ENCODE data around the gene PCK2. TPM values are rescaled to one million over a fixed set of nuclear protein-coding genes. Genes with fewer than 3 reads are reported as not detected.
A peak's percentile ranks its signal among the peaks of the same experiment; 100 is the strongest.

PCK2 gene
- total RNA-seq, 1 donor, result 13.0 TPM

DNA sequence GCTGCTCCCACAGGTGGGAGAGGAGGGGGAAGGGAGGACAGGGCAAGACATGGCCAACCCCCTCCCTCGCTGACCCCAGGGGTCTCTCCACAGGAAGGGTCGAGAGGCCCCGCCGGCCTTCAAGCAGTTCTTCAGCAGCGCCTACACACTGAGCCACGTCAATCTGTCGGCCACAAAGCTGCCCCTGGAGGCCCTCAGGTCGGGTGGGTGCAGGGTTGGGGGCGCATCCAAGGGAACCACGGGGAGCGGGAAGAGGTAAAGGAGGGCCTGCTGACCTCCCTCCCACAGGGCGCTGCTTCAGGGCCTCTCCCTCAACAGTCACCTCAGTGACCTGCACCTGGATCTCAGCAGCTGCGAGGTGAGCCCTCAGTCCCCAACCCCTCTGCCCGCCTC, 36.2 kb upstream of the PCK2 start:
- no peak for DNase-seq (ENCODE audit: low read depth)

DNA sequence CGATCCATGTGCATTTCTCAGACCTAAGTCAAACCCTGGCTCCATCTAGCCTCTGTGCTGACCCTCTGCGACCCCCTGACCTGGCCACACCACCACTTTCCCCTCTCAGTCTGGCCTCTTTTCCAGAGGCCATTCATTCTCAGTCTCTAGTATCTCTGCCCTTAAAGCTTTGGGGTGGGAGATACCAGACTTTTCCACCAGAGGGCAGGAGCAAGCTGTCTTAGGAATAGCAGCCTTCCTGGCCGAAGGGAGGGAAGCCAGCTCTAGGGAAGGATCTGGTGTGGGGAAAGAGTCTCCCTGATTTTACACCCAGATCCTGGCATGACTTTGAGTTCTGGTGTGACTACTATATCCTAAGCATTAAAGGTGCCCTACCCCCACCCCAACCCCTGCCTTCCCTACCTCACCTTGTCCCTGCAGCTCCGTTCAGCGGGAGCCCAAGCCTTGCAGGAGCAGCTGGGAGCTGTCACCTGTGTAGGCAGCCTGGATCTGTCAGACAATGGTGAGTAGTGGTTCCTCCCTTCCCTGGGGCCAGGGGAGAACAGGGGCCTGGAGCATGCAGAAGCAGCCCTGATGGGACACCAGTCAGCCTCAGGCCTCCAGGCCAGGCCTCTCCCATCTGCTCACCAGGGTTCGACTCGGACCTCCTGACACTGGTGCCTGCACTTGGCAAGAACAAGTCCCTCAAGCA, 35.7 kb upstream of the PCK2 start:
- no peak overlapping the region for H3K4me3 ChIP-seq (ENCODE audit: low read depth, low read length)
- peak; percentile 68 for DNase-seq (ENCODE audit: low read depth)
- TF ChIP-seq, protein P1, sequence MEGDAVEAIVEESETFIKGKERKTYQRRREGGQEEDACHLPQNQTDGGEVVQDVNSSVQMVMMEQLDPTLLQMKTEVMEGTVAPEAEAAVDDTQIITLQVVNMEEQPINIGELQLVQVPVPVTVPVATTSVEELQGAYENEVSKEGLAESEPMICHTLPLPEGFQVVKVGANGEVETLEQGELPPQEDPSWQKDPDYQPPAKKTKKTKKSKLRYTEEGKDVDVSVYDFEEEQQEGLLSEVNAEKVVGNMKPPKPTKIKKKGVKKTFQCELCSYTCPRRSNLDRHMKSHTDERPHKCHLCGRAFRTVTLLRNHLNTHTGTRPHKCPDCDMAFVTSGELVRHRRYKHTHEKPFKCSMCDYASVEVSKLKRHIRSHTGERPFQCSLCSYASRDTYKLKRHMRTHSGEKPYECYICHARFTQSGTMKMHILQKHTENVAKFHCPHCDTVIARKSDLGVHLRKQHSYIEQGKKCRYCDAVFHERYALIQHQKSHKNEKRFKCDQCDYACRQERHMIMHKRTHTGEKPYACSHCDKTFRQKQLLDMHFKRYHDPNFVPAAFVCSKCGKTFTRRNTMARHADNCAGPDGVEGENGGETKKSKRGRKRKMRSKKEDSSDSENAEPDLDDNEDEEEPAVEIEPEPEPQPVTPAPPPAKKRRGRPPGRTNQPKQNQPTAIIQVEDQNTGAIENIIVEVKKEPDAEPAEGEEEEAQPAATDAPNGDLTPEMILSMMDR (IDR thresholded peaks at IDR 0.05; ENCODE audit: insufficient read depth, low read depth, low read length), result peak; percentile 84

More for the DNA sequence above, 36.2 kb upstream of the PCK2 start:
- H3K4me3 ChIP-seq (ENCODE audit: low read depth, low read length), result no peak overlapping the region
- TF ChIP-seq, protein P1 (IDR thresholded peaks at IDR 0.05; ENCODE audit: insufficient read depth, low read depth, low read length), result no peak

DNA sequence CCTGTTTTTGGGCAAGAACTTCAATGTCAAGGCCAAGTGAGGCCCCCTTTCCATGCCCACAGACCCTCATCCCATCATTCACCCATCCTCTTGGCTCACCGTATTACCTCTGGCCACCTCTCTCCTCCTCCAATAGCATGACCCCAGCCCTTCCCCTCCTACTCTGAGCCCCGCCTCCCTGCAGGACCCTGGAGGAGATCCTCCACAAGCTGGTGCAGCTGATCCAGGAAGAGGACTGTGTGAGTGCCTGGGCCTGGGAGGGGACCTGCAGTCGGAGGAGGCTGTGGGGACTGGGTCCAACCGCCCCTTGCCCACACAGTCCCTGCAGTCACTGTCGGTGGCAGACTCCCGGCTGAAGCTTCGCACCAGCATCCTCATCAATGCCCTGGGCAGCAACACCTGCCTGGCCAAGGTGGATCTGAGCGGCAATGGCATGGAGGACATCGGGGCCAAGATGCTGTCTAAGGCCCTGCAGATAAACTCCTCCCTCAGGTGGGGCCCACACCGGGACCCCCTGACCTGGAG, 35.1 kb upstream of the PCK2 start:
- DNase-seq (ENCODE audit: low read depth), result no peak

DNA sequence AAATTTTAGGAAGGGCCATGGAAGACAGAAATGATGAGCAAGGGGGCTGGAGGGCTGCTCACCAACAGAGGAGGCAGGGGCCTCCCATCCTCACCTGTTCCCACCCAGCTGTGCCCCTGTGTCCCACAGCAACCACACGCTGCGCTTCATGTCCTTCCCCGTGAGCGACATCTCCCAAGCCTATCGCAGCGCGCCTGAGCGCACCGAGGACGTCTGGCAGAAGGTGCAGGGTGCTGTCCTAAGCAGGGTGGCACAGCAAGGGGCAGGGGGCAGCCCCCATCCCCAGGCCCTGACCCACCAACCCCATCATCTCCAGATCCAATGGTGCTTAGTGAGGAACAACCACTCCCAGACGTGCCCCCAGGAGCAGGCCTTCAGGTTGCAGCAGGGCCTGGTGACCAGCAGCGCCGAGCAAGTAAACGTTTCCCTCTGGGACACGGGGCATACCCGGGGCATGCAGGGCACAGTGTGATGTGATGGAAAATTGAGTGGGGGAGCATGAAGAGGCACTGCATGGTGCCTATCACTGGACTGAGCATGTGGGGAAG, 34.2 kb upstream of the PCK2 start:
- DNase-seq (ENCODE audit: low read depth), result no peak
- H3K4me3 ChIP-seq (ENCODE audit: low read depth, low read length), result no peak overlapping the region
- TF ChIP-seq, protein P1 (IDR thresholded peaks at IDR 0.05; ENCODE audit: insufficient read depth, low read depth, low read length), result no peak

More for the DNA sequence above, 35.1 kb upstream of the PCK2 start:
- no peak overlapping the region for H3K4me3 ChIP-seq (ENCODE audit: low read depth, low read length)
- TF ChIP-seq, protein P1 (IDR thresholded peaks at IDR 0.05; ENCODE audit: insufficient read depth, low read depth, low read length), result no peak

DNA sequence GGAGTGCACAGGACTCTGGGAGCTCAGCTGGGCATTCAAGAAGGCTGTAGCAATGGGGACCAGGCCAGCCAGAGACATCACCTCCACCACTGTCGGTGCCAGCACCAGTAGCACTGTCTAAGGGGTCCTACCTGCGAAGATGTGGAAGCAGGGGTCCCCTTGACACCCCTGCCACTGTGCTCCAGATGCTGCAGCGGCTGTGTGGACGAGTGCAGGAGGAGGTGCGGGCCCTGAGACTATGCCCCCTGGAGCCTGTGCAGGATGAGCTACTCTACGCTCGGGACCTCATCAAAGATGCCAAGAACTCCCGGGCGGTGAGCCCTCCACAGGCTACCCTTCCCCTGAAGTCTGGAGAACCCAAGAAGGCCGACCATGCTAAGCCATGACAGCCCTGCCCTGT, 33.7 kb upstream of the PCK2 start:
- no peak overlapping the region for H3K4me3 ChIP-seq (ENCODE audit: low read depth, low read length)
- no peak for DNase-seq (ENCODE audit: low read depth)
- TF ChIP-seq, protein P1 (IDR thresholded peaks at IDR 0.05; ENCODE audit: insufficient read depth, low read depth, low read length), result no peak

DNA sequence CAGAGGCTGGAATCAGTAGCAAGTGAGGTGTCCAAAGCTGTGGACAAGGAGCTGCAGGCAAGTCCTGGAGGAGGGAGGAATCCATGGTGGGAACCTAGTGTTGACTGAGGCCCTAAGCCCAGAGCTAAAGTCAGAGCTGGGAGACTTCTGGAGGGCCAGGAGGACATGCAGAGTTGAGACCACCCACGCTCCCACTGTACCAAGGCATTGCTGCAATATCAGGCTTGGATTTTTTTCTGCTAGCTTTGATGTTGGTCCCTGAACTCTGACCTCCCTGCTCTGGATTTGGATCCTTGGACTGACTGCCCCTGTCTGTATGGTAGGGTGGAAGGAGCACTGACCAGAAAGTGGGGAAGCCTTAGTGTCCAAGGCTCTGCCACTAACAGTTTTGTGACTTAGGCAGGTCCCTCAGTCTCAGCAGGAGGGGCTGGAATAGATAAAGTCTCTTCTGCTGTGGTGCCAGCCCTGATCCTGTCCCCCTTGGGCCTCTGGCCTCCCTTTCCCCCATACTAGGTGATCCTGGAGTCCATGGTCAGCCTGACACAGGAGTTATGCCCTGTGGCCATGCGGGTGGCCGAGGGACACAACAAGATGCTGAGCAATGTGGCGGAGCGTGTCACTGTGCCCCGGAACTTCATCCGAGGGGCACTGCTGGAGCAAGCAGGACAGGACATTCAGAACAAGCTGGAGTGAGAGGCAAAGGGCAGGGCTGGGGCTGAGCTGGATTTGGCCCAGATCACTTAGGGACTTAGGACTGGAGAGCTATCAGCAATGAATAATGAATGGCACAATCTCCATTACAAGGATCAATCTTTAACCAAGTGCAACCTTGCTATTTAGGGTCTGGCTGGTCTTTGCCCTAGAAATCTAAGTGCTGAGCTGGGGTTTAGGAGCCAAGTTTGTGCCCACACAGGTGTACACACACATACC, 32.9 kb upstream of the PCK2 start:
- H3K4me3 ChIP-seq (ENCODE audit: low read depth, low read length), result no peak overlapping the region
- TF ChIP-seq, protein P1 (IDR thresholded peaks at IDR 0.05; ENCODE audit: insufficient read depth, low read depth, low read length), result no peak
- DNase-seq (ENCODE audit: low read depth), result no peak

All from fibroblast of villous mesenchyme (primary cell).